HG03103 (cell line): Measurements from ENCODE around the gene EDEM1.
"Not testable (repeated sequence)": the region's sequence is repeated elsewhere in the genome, so short reads cannot be mapped to it uniquely, and the experiment has no call there.

ENCODE experiments used
- ATAC-seq: cut with Tn5 transposase; IDR thresholded peaks from one replicate; pipeline ENCODE4 v1.9.1; 2021; ENCODE audit warnings: low read depth; ENCODE audit not compliant: unreplicated experiment

EDEM1 gene

DNA sequence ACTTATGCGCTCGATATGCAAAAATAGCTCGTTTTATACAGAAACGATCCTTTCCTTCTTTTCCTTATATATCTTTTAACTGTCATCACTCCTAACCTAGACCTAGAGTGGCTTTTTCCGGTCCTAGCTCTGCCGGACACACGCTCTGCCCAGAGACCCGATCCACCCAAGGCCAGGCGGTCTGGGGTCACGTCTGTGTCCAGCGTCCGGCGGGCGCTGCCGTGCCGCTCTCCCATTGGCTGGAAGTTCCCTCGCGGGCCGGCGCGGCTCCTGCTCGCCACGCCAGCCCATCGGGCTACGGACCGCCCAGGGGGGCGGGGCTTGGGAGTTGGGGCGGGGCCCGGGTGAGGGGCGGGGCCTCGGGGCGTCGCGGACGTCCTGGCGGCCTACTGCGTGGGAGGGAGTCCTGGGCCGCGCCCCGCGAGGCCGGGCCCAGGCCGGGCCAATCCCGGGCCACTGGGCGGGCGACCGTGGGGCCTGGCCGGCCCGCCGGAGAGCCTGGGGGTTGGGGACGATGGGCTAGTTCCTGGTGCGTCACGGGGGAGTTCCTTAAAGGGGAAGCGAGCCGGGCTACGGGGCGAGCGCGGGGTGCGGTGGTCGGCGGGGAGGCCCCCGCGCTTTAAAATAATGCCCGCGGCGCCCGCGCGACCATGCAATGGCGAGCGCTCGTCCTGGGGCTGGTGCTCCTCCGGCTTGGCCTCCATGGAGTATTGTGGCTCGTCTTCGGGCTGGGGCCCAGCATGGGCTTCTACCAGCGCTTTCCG lies at the start of gene EDEM1:
Gene EDEM1, plus strand, starts transcription at position 552 of the 764 bp plus-strand sequence. Its CDS starts 99 bp downstream, at position 651.
- peak; percentile 73 for ATAC-seq

DNA sequence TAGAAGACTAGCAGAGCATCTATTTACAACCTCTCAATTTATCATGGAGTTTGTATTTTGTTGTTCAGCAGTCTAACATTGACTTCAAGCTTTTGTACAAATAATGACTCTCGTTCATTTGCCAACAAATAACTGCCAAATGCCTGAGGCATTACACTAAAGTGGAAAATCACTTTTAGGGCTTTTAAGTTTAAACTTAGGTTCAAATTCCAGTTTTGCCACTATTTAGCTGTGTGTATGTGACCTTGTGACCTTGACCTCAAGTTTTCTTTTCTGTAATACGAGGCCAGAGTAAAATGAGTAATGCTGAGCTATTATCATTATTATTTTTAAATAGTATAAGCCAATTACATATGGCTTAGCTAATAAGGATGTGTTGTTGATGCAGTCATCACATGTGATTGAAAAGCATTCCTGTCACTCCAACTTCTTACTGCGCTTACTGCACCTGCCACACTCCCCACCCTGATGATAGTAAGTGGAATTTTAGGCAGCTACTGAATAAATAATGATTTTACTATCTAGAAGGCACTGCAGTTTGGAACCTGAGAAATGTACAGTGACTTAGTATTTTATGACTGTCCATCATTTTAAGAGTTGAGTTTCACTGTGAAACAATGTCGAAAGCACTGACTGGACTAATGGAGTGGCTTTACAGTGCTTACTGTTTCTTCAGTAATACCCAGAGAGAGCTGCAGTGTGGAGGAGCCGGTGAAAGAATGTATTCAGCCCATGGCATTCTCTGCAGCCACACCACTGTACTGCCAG lies 49.1 kb upstream of the EDEM1 start:
- ATAC-seq = no peak

DNA sequence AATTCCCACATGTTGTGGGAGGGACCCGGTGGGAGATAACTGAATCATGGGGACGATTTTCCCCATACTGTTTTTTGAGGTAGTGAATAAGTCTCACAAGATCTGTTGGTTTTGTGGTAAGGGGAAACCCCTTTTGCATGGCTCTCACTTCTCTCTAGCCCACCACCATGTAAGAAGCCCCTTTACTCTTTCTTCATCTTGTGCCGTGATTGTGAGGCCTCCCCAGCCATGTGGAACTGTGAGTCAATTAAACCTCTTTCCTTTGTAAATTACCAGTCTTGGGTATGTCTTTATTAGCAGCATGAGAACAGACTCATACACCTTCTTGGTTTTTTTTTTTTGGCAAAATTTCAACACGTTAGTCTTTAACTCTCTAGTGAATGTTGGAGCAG lies 47.3 kb upstream of the EDEM1 start:
- ATAC-seq = peak; percentile 46

DNA sequence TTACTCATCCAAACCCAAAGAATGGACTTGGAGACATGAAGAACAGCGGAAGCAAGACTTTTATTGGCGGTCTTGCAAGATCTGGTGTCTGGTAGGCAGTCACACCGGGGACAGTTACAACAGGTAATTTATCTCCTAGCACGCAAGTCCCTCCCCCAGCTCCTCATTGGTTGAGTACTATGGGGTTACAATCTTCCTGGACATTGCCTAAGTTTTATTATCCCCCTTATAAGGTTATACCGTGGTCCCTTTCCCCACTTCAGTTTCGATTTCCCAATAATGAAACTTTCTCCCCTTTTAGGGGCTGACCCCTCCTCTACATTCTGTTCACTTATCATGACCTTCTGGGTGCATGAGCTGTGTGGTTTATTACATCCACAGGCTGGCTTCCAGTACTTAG lies 46.7 kb upstream of the EDEM1 start:
- ATAC-seq = no peak

DNA sequence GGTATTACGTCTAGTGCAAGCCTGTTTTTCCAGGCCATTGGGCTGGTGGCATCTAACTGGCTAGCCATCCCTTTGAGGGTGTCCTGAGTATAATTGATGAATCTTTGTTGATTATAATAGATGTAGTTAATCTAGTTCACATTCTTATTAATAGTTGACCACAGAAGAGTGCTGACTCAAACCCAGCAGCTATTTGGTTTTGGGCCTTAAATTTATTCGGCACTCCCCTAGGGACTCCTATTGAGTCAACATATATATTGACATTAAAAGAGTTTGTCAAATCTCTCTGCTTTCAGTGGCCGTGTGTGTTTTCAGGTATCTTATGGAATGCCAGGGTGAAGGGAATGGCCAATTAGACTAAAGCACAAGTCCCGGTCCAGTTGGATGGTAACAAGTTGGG lies 45.7 kb upstream of the EDEM1 start:
- no peak for ATAC-seq

DNA sequence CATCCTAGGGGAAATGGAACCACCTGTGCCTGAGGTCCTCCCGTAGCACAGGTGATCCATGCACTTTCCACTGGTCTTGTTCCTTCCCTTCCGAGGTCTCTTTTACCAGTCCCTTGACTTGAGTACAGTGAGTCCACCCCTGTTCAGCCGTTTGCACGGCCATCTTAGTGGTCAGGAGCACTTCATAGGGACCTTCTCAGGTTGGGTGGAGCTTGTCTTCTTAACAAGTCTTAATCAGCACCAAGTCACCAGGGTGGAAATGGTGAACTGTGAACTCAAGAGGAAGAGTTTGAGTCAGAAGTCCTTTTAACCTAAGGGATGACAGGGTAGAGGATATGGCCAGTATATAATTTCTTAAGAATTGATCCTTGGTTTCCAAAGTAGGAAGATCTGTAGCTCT lies 44.0 kb upstream of the EDEM1 start:
- no peak for ATAC-seq

DNA sequence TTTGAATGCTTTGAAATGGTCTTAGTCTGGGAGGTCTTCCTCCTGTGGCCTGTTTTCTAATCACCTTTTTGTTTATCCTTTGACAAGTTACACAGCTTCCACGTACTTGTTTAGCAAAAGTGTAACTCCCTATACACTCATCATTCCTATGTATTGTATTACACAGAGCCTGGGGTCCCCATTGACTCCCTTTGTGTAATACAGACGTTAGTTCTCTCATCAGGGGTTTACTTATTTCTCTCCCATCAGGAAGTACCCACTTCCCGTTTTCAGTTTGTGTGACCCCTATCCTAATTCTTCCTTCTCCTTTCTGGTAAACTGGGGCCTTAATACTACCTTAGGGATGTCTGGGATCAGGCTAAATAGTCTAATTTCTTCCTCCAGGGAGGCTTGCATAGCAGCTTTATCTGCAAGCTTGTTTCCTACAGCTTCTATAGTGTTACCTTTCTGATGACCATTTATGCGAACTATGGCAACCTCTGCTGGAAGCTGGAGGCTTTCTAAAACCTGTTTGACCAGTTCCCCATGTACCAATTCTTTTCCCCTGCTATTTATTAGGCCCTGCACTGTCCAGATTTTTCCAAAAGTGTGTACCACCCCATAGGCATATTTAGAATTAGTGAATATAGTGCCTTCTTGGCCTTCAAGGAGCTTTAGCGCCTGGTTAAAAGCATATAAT lies 43.1 kb upstream of the EDEM1 start:
- ATAC-seq = no peak

DNA sequence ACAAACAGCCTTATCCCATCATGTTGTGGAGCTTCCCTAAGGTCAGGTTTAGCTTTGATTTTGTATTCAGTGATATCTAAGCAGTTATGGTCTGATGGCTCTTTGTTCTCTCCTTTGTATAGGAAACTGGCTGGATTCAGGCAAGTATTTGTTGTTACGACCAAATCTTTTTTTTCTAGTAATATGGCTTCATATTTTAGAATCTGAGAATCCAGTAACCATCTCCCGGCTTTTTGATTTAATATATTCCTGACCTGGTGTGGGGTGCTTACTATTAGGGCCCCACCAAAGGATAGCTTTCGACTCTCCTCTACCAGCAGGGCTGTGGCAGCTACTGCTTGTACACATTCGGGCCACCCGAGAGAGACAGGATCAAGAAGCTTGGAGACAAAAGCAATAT lies 42.4 kb upstream of the EDEM1 start:
- no peak for ATAC-seq

DNA sequence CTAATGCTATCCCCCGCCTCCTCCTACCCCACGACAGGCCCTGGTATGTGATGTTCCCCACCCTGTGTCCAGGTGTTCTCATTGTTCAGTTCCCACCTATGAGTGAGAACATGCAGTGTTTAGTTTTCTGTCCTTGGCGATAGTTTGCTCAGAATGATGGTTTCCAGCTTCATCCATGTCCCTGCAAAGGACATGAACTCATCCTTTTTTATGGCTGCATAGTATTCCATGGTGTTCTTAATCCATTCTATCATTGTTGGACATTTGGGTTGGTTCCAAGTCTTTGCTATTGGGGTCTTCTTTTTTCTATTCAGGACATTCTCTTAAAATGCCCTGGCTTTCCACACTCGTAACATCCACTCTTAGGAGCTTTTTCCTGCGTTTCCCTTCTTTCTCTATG lies 40.4 kb upstream of the EDEM1 start:
- ATAC-seq = not testable (repeated sequence)

DNA sequence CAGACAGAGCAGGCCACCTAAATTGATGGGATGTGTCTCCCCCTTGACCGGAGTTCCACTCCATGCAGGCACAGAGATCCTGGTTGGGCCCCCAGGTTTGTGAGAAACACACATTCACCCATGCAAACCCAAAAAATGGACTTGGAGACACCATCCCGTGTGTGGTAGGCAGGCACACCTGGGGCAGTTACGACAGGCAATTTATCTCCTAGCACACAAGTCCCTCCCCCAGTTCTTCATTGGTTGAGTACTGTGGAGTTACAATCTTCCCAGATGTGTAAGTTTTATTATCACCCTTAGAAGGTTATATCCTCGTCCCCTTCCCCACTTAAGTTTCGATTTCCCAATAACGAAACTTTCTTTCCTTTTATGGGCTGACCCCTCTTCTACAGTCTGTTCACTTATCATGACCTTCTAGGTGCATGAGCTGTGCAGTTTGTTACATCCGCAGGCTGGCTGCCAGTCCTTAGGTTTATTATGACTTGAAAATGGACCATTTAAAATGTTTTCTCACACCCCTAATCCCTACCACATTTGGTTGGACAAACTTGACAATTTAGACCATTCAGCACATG lies 38.1 kb upstream of the EDEM1 start:
- ATAC-seq = no peak

DNA sequence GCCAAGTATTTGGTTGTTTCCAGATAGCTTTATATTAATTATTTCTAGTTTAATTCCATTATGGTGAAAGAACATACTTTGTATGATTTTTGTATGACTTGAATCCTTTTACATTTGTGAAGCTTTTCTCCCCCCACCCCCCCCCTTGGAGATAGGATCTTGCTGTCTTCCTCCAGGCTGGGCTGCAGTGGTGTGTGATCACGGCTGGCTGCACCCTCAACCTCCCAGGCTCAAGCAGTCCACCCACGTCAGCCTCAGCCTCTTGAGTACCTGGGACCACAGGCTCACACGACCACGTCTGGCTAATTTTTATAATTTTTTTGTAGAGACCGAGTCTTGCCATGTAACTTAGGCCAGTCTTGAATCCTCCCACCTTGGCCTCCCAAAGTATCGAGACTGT lies 35.9 kb upstream of the EDEM1 start:
- ATAC-seq = peak; percentile 56

DNA sequence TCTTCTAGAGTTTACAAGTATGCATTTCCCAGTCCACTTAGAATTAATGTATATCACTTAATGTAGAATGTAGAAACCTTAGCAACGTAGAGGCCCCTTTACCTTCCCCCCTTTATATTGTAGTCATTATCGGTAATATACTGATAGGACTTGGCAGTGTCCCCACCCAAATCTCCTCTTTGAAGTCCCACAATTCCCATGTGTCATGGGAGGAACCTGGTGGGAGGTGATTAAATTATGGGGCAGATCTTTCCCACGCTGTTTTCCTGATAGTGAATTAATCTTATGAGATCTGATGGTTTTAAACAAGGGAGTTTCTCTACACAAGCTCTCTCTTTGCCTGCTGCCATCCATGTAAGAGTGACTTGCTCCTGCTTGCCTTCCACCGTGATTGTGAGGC lies 34.4 kb upstream of the EDEM1 start:
- no peak for ATAC-seq

DNA sequence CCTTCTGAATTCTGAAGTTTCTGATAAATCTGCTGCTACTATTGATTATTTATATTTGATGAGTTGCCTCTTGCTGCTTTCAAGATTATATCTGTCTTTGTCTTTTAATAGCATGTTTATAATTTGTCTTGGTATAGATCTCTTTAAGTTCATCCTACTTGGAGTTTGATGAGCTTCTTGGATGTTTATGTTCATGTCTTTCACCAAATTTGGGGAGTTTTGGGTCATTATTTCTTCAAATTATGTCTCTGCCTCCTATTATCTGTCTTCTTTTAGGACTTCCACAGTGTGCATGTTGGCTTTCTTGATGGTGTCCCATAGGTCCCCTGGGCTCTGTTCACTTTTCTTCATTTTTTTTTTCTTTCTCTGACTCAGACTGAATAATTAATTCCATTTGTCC lies 32.3 kb upstream of the EDEM1 start:
- no peak for ATAC-seq

DNA sequence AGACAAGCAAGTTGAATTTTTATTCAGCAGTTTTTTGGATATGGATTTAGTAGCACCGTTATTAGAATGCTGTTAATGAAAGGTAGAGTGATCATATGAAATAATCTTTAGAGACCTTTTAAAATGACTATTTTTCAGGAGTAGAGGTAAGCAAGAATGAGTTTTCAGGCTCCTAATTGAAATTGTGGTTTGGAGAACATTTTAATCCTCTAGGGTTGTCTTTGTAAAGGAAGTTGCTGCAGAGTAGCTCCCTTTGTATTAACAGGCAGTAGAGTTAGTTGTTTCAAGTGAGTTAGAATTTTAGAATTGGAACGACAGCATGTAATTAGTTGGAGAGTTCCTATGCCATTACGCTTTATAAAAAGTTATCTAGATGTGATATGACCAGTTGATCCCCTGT lies 27.2 kb upstream of the EDEM1 start:
- ATAC-seq = no peak

DNA sequence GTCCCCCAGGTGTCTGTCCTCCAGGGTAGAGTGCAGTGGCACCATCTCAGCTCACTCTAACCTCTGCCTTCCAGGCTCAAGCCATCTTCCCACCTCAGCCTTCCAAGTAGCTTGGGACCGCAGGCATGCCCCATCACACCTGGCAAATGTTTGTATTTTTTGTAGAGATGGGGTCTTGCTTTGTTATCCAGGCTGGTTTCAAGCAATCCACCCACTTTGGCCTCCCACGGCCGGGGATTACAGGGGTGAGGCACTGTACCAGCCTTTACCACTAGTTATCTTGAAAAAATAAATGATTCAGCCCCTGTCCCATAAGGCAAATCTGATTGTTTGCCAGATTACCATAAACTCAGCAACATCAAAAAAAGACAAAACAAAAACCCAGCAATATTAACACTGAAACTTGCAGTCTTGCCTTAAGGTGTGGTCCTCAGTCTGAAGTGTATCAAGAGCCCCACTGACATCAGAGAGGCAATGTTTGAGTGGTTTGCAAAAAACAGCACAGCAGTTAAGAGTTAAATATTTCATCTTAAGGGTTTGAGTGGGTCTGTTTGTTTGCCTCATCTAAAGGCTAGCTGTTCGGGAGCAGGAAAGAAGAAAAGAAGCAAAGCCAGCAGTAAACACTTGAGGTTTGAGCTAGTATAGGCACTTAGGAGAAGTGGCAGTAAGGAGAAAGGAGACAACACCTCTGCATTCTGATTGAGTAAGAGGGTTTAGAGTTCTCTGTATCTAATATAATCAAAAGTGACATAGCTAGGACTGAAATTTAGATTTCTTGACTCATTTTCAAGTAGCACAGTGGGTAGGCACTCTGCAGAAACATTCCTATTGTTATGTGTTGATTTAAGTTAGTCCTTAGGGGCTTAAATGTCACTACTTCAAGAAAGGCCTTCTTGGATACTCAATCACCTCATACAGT lies 26.3 kb upstream of the EDEM1 start:
- no peak for ATAC-seq

DNA sequence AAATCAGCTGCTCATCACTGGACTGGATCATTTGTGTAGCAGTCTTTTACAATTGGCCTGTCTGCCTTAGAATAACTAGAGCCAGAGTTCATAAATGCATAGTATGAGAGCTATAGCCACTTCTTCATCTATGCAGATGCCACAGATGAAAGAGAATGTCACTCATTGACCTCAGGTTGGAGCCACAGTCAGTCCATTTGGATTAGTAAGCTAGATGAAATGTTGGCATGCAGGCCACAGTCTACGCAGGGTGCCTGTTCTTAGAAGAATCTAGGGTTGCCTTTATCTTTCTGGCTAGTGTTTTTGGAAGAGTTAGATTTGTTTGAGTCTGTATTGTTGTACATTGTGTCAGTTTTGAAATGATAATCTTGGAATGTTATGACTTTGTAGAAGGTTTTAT lies 25.4 kb upstream of the EDEM1 start:
- no peak for ATAC-seq

DNA sequence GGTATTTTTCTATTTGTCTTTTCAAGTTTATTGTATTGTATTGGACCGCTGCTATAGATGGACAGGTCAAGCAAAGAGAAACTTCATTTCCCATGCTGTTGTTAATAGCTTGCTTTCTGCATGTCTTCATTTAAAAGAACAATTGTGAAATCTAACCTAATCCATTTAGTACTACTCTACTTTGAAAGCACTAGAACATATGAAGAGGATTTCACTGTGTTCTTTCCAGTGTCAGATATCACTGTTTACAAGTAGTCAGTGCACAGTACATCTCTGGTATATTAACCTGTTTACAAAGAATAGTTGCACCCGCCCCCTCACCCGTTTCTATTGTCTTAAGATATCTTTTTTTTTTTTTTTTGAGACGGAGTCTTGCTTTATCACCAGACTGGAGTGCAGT lies 21.8 kb upstream of the EDEM1 start:
- ATAC-seq = no peak

DNA sequence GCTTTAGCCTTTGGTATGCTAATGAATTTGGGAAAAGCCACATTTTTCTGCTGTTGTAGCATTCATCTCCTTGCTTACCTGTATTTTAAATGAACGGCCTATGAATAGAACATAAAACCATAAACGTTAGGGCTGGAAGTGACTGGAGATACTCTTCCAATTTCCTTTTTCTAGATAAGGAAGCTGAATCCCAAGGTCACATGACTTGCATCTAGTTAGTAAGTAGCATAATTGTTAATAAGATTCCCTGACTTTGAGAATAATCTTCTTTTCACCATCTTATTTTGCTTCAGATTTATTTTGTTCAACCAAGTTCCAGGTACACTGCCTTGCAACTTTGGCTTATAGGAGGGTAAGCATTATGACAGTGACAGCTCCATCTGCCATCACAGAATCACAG lies 20.7 kb upstream of the EDEM1 start:
- no peak for ATAC-seq

DNA sequence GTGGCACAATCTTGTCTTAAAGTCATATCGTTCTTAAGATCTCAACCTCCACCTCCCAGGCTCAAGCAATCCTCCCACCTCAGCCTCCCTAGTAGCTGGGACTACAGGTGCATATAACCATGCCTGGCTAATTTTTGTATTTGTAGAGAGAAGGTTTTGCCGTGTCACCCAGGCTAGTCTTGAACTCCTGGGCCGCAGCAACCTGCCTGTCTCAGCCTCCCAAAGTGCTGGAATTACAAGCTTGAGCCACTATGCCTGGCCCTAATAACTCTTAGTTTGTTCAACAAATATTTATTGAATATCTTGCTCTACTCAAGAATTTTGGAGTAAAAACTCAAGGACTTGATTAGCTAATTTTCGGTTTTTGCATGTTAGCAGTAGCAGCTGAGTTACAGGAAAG lies 19.4 kb upstream of the EDEM1 start:
- ATAC-seq = no peak

DNA sequence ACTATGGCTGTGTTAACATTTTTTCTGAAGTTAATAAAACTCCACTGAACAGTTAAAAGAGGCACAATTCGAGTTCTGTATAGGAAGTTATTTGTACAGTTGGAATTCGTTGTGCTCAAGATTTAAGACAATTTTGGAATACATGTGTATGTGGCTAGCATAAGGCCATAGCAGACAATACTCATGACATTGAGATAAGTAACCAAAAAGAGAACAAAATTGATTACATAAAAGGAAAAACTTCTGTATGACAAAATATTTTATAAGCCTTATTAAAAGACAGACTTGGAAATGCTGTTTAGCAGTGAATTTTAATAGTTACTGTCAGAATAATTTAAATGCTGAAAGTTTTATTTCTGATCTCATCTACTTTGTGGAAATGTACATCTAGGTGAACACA lies 17.7 kb upstream of the EDEM1 start:
- no peak for ATAC-seq
